Measurements from ENCODE around the gene THG1L.

THG1L gene

GRCh38 chr5:157761690-157762621 lies 30.7 kb downstream of the THG1L start:
- DNase-seq, result peak; percentile 22 to 79

- DNase-seq, result no peak
These were observed 33.3 kb downstream of the THG1L start for GRCh38 chr5:157764531-157764930.

- no peak for DNase-seq
These were observed 35.2 kb downstream of the THG1L start for GRCh38 chr5:157766442-157766841.

GRCh38 chr5:157766902-157767301 lies 35.7 kb downstream of the THG1L start:
- DNase-seq, result no peak

GRCh38 chr5:157767689-157768088 lies 36.5 kb downstream of the THG1L start:
- no peak for DNase-seq

GRCh38 chr5:157770665-157771064 lies 39.4 kb downstream of the THG1L start:
- DNase-seq, result no peak

- DNase-seq, result no peak
These were observed 40.9 kb downstream of the THG1L start for GRCh38 chr5:157772127-157772526.

- DNase-seq, result no peak
These were observed 47.0 kb downstream of the THG1L start for GRCh38 chr5:157778121-157778805.

- DNase-seq, result no peak
These were observed 48.0 kb downstream of the THG1L start for GRCh38 chr5:157779221-157779620.

- DNase-seq, result no peak
These were observed 54.6 kb downstream of the THG1L start for GRCh38 chr5:157785801-157786200.
